Vagina (tissue), 2 donors: ENCODE measurements around the gene NCF4.

Experiments used
- POLR2A ChIP-seq, 2 donors: fragments of 450-650 bp; IDR thresholded peaks; one replicate each; pipeline ENCODE4 v1.6.1; 2017; ENCODE audit warnings: antibody characterized with exemption in 2 of 2, mild to moderate bottlenecking in 2 of 2, moderate library complexity in 2 of 2
- POLR2AphosphoS5 ChIP-seq, 2 donors: sonication (generic); formaldehyde crosslinking; IDR thresholded peaks; one replicate each; pipeline ENCODE4 v1.9.0; 2017; ENCODE audit warnings: antibody characterized with exemption in 2 of 2, mild to moderate bottlenecking in 2 of 2, low read depth in 1 of 2; ENCODE audit not compliant: insufficient read depth in 1 of 2
- TF ChIP-seq, protein P1 (sequence below), 3 experiments: fragments of 450-650 bp in 2 of 3; fragments of 200-600 bp in 1 of 3; sonication (generic) in 1 of 3; IDR thresholded peaks; one replicate each; pipeline ENCODE4 v1.5.1; 2017 to 2019; ENCODE audit warnings: antibody characterized with exemption in 3 of 3, mild to moderate bottlenecking in 2 of 3, moderate library complexity in 2 of 3

DNA sequence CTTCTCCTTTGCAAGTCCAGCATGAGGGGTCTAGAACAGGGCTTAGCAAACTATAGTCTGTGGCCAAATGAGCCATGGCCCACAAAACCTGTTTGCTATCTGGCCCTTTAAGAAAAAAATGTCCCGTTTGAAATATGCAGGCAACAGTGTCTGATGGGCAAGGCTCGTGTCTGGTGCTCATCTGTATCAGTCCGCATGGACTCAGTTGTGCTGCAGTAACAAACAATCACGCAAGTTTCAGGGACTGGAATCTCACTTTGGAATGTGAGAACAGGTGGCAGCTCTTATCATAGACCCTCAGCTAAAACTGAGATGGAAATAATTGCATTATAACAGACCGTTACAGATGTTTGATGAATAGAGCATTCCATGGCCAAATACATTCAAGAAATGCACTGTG is 24.9 kb upstream of the NCF4 start:
- TF ChIP-seq, protein P1, sequence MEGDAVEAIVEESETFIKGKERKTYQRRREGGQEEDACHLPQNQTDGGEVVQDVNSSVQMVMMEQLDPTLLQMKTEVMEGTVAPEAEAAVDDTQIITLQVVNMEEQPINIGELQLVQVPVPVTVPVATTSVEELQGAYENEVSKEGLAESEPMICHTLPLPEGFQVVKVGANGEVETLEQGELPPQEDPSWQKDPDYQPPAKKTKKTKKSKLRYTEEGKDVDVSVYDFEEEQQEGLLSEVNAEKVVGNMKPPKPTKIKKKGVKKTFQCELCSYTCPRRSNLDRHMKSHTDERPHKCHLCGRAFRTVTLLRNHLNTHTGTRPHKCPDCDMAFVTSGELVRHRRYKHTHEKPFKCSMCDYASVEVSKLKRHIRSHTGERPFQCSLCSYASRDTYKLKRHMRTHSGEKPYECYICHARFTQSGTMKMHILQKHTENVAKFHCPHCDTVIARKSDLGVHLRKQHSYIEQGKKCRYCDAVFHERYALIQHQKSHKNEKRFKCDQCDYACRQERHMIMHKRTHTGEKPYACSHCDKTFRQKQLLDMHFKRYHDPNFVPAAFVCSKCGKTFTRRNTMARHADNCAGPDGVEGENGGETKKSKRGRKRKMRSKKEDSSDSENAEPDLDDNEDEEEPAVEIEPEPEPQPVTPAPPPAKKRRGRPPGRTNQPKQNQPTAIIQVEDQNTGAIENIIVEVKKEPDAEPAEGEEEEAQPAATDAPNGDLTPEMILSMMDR (IDR thresholded peaks at IDR 0.05): no peak
- TF ChIP-seq POLR2A (IDR thresholded peaks at IDR 0.05): no peak
- TF ChIP-seq POLR2AphosphoS5 (IDR thresholded peaks at IDR 0.05; ENCODE audit: insufficient read depth in 1 of 2, low read depth in 1 of 2): no peak
